Pancreas (tissue), 10 donors: Measurements from ENCODE around the gene TRIM17. TPM values are rescaled to one million over a fixed set of nuclear protein-coding genes. Genes with fewer than 3 reads are reported as not detected.
A peak's percentile ranks its signal among the peaks of the same experiment; 100 is the strongest.

Source experiments
- ATAC-seq, 4 donors: fragments of 200-7000 bp; cut with Tn5 transposase; one replicate each; pipeline versions ENCODE4 v1.8.0 to v1.9.1; 2020; ENCODE audit warnings: mild to moderate bottlenecking in 4 of 4, moderate library complexity in 4 of 4
- DNase-seq, 6 donors: peaks; one replicate each; pipeline ENCODE4 v3.0.0-alpha.2; 2020
- FAIRE-seq: peaks from 2 replicates; lab custom pipeline; 2012; peaks lifted over from hg19 to GRCh38; lab: Jason Lieb, UNC
- H3K27ac ChIP-seq, 4 donors: fragments of 200-600 bp; sonication (generic); 1 replicate in 3 of 4; 2 replicates in 1 of 4; pipeline versions ENCODE4 v1.5.0 to v1.8.0; 2020
- H3K27me3 ChIP-seq, 4 donors: fragments of 200-600 bp; one replicate each; pipeline ENCODE4 v1.8.0; 2021
- H3K36me3 ChIP-seq, 3 donors: fragments of 200-600 bp; sonication (generic) in 1 of 3; one replicate each; pipeline versions ENCODE4 v1.5.0 to v1.8.0; 2020 to 2021
- H3K4me1 ChIP-seq, 3 donors: fragments of 200-600 bp; one replicate each; pipeline ENCODE4 v1.8.0; 2021
- H3K4me3 ChIP-seq, 4 donors: fragments of 200-600 bp; sonication (generic) in 2 of 4; one replicate each; pipeline versions ENCODE4 v1.5.0 to v1.8.0; 2020 to 2021
- H3K9me3 ChIP-seq, 4 donors: fragments of 200-600 bp; one replicate each; pipeline ENCODE4 v1.8.0; 2021
- CTCF ChIP-seq, 4 donors: fragments of 200-600 bp; sonication (generic) in 3 of 4; IDR thresholded peaks; one replicate each; pipeline versions ENCODE4 v1.5.0 to v1.8.0; 2021; ENCODE audit warnings: antibody characterized with exemption in 4 of 4
- WGBS, 2 donors: extraction: QIAGEN DNeasy Blood & Tissue Kit; methylation state at CpG; one replicate each; pipeline ENCODE4 v1.1.7; 2013; 5-methylcytosine and 5-hydroxymethylcytosine counted together
- intact Hi-C, 3 donors: fragments of 100-400 bp; cut with DNase I; formaldehyde crosslinking; loops; one replicate each; pipeline versions ENCODE4 v1.11.1 to v1.14.2; 2022
- polyA plus RNA-seq, 2 donors: library from polyadenylated mRNA; stranded (reverse); fragments of 200-250 nt; gene quantifications; one replicate each; pipeline ENCODE4 v1.2.3, GENCODE V29; 2013
- total RNA-seq, 6 donors: library from RNA; stranded (reverse); fragmentation: NEBNext Ultra II Directional in 4 of 6; extraction: Animal tissue kit (Norgen Biotek cat#: 25700) in 4 of 6; gene quantifications; one replicate each; pipeline versions ENCODE4 v1.2.1 to v1.2.4, GENCODE V29; 2021 to 2023
- donor health status: healthy with polysubstance abuse.
- donor health status: DM: no; HTN: no; CAD: no; lungs with moderate emphysema.
- donor health status: DM: no; HTN: no; CAD: no.
- donor health status: control.
- donor health status: control.
- donor health status: Bipolar disorder and iron deficiency.
- donor health status: DM: yes; HTN: yes; CAD: no.
- donor health status: DM: no; HTN: no; CAD: no.
- donor health status: DM: no; HTN: no; CAD: no.
- donor health status: DM: yes; HTN: yes; CAD: no.

Gene TRIM17
- total and polyA plus RNA-seq, 8 donors, result 0.14 to 2.4 (median 0.38) TPM; not detected in 1

- peak in 1 of 6 donors; percentile 18 for DNase-seq
- 86 to 94% methylated on average over 5 of the region's 5 CpGs for WGBS, 2 donors
- Histone ChIP-seq H3K4me1 (peaks cover 0 to 4% (median 0%) of the 10 kb centered on the region in 3 donors), H3K9me3 (no peaks in the 10 kb centered on the region), H3K27me3 (no peaks in the 10 kb centered on the region), H3K36me3 (no peaks in the 10 kb centered on the region), H3K4me3 (no peak overlapping the region), H3K27ac (no peak overlapping the region)
- no peak for TF ChIP-seq CTCF (IDR thresholded peaks at IDR 0.05)
- intact Hi-C loops, result no loop called here
- FAIRE-seq, result no peak
- ATAC-seq, result no peak
Observed at GRCh38 chr1:228411121-228411520, 5.5 kb downstream of the TRIM17 start.

GRCh38 chr1:228410671-228411070, 6.0 kb downstream of the TRIM17 start:
- no peak overlapping the region for H3K27ac ChIP-seq
- H3K36me3 ChIP-seq, result no peaks in the 10 kb centered on the region
- no peak overlapping the region for H3K4me3 ChIP-seq
- FAIRE-seq, result no peak
- DNase-seq, result no peak
- no peak for TF ChIP-seq CTCF (IDR thresholded peaks at IDR 0.05)
- H3K4me1 ChIP-seq, result no peaks in the 10 kb centered on the region
- no peak for ATAC-seq
- WGBS, 2 donors, result 88 to 90% methylated on average over 10 to 11 of the region's 11 CpGs
- no peaks in the 10 kb centered on the region for H3K27me3 ChIP-seq
- no peaks in the 10 kb centered on the region for H3K9me3 ChIP-seq
- intact Hi-C loops, result no loop called here

- Histone ChIP-seq H3K27ac (no peak overlapping the region), H3K4me1 (peaks cover 0 to 6% (median 4%) of the 10 kb centered on the region in 3 donors), H3K36me3 (no peaks in the 10 kb centered on the region), H3K9me3 (no peaks in the 10 kb centered on the region), H3K4me3 (no peak overlapping the region), H3K27me3 (no peaks in the 10 kb centered on the region)
- intact Hi-C loops, result no loop called here
- 87 to 91% methylated on average over 8 of the region's 8 CpGs for WGBS, 2 donors
- TF ChIP-seq CTCF (IDR thresholded peaks at IDR 0.05), result no peak
- FAIRE-seq (no peak), ATAC-seq (no peak), DNase-seq (peak in 1 of 6 donors; percentile 36)
Observed at GRCh38 chr1:228410015-228410414, 6.6 kb downstream of the TRIM17 start.

- ATAC-seq, result no peak
- H3K9me3 ChIP-seq, result no peaks in the 10 kb centered on the region
- WGBS, 2 donors, result 87 to 88% methylated on average over 19 of the region's 19 CpGs
- H3K27ac ChIP-seq, result no peak overlapping the region
- DNase-seq, result peak in 1 of 6 donors; percentile 46
- no peak for TF ChIP-seq CTCF (IDR thresholded peaks at IDR 0.05)
- no peak overlapping the region for H3K4me3 ChIP-seq
- peaks cover 0 to 15% (median 11%) of the 10 kb centered on the region in 3 donors for H3K4me1 ChIP-seq
- intact Hi-C loops, result no loop called here
- no peaks in the 10 kb centered on the region for H3K36me3 ChIP-seq
- no peaks in the 10 kb centered on the region for H3K27me3 ChIP-seq
- no peak for FAIRE-seq
Observed at GRCh38 chr1:228408869-228409805, 7.5 kb downstream of the TRIM17 start.
